ENCODE measurements around the gene TRABD2B.

The TRABD2B gene

DNA sequence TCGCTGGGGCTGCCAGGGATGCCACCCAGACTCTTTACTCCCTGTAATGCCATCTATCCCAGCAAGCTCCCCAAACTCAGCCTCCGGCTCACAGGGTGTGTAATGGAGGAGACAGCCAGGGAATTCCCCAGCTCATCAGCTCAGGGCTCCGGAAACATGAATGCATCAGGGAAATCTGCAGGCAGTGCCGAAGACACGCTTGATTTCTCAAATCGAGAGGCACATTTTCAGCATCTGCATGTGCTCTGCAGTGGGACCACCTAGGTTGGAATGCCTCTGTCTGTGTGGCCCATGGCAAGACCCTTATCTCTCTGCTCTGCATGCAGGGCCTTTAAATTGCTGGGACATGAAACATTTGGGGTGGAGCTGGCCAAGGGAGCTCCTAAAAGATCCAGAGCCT lies 170.1 kb downstream of the TRABD2B start:
- DNase-seq (ENCODE audit: low read depth in 2 of 2) = no peak

DNA sequence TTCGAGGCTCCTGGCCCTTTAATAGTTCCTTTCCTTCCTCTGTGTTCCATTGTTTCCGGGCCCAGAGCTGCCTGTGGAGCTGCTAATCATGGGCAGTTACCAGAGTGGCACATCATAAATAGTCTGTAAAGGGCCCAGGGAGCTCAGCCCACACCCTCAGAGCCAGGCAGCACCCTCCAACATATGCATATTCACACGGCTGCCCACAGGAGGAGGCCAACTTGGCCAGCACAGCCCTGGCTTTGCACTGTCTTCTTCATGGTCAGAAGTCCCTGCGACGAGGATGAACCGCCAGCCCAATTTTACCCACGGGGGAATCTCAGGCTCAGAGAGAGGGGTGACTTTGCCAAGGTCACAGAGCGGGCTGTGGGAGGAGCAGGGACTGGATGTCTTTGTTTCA lies 172.5 kb downstream of the TRABD2B start:
- DNase-seq (ENCODE audit: low read depth in 2 of 2) = no peak

DNA sequence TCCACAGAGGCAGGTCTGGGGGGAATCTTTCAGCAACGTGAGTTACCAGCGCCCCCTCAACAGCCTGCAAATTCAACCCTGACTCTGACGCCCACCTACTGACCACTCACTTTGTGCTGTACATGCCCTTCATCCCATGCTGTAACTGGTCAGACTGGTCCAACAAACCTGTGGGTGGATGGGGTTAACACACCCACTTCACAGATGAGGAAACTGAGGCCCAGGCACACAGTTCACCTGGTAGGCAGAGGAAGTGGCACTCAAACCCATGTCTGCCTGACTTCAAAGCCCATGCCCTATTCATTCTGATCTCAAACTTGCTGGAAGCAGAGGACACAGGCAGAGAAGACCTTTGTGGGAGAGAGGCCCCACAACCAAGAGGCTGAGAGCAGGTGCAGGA lies 172.9 kb downstream of the TRABD2B start:
- no peak for DNase-seq (ENCODE audit: low read depth in 2 of 2)

GRCh38 chr1:47823040-47823808 lies 174.0 kb downstream of the TRABD2B start:
- DNase-seq (ENCODE audit: low read depth in 2 of 2) = no peak

- no peak for DNase-seq (ENCODE audit: low read depth in 2 of 2)
Observed at GRCh38 chr1:47821760-47822159, 175.4 kb downstream of the TRABD2B start.

DNA sequence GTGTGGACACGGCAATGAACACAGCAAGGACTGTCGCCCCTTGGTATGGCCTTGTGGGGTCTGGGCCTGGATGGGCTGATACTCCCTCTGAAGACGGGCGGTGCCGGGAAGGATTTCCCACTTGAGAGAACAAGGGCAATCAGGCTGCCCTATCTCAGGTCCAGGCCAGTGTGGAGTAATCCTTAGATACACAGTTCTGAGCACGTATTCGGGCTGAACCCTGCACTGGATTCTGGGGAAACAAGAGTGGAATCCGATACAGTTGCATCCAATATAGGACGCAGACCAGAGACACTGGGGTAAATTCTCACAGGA lies 177.7 kb downstream of the TRABD2B start:
- no peak for DNase-seq (ENCODE audit: low read depth in 2 of 2)

DNA sequence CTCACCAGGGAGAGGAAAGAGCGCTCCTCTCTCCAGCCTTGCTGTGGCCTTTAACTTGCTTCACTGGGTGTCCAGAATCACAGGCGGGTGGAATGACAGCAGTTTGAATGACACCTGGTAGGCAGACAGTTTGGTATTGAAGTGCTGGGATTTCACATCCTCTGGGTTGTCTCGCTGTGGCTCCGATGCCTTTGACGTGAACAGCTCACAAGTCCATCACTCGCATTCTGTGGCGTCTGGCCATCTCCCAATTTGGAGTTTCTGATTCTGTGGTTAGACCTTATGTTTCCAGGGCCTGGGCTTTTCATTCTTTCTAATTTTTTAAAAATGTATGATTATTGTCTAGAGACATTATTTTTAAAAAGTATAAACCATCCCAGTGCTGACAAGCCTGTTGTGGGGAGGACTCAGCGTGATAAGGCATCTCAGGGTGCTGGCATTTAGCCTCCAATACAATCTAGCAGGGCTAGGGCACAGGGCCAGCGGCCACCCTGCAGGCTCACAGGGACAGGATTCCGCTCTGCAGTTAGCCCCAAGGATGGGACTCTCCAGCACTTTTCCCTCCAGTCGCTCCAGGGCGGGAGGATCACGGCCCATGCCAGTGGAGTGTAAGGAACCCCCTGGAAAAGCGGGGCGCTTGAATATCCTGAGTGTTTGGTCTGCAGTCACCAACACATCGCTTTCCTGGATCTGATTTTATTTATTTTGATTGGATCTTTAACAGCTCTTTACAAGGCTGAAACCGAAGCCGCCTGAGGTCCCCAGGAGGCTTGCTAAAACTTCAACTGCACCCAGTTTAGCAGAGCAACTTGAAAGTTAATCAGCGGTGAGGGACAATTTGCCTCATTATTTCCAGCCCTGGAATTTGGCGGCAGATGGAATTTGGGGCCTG lies 178.3 kb downstream of the TRABD2B start:
- DNase-seq (ENCODE audit: low read depth in 2 of 2) = no peak

GRCh38 chr1:47817861-47818260 lies 179.3 kb downstream of the TRABD2B start:
- DNase-seq (ENCODE audit: low read depth in 2 of 2) = no peak

DNA sequence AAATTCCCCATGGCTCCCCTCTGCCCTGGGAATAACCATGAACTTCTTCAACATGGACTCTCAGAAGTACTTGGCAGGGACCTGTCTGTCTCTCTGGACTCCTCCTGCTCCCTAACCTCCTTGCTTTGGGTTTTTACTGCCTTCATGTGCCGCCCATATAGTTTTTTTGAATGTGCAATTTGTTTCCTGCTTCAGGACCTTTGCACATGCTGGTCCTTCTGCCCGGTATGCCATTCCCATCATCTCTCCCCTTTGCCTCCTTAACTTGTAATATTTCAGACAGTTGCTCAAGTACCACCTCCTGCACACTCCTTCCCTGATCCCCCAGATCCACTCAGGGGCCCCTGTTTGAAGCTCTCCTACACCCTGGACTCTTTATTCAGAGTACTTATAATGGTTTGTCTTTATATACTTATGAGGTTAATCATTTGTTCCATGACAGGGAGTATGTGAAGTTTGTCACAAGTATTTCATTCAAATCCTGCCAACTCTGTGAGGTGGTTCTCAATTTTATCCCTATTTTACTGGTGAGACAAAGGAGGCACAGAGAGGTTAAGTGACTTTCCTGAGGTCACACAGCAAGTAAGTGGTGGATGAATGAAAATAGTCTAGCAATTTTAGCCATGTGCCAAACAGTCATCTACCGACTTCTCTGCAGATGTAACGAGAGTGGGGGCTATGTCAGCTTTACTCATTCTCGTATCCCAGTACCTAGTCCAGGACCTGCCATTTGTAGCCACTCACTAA lies 180.7 kb downstream of the TRABD2B start:
- DNase-seq (ENCODE audit: low read depth in 2 of 2) = no peak

DNA sequence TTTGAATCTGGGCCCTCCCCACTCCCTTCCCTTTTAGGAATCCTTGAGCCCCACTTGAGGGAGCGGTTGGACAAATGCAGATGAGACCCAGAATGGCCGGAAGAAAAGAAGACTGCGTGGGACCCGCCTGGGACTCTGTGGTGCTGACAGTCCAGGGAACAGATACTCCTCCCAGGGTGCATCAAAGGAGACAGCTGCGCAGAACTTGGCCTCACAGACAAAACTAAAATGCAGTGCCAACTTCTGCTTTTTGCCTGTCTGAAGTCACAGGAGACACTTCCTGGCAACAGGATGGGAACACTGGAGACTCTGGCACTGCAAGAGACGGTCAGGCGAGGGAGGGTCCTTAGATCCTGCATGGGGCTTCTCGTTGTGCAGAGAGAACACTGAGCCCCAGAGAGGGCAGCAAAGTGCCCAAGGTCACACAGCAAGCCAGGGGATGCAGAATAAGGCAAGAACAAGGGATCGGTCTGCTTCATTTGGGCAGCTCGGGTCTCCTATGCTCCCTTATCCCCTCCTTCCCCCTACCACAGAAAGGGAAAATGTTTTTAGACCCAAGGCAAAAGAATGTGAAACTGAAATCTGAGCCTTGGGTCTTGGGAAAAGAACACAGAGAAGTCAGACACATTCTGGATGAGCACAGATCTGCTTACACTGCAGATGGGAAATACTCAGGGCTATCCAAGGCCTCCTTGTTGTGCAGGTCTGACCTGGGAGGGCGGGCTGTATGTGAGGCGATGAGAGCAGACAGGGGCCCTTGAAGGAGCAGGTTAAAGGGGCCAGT lies 182.4 kb downstream of the TRABD2B start:
- DNase-seq (ENCODE audit: low read depth in 2 of 2) = no peak

- no peak for DNase-seq (ENCODE audit: low read depth in 2 of 2)
Observed at GRCh38 chr1:47813970-47814369, 183.2 kb downstream of the TRABD2B start.

DNA sequence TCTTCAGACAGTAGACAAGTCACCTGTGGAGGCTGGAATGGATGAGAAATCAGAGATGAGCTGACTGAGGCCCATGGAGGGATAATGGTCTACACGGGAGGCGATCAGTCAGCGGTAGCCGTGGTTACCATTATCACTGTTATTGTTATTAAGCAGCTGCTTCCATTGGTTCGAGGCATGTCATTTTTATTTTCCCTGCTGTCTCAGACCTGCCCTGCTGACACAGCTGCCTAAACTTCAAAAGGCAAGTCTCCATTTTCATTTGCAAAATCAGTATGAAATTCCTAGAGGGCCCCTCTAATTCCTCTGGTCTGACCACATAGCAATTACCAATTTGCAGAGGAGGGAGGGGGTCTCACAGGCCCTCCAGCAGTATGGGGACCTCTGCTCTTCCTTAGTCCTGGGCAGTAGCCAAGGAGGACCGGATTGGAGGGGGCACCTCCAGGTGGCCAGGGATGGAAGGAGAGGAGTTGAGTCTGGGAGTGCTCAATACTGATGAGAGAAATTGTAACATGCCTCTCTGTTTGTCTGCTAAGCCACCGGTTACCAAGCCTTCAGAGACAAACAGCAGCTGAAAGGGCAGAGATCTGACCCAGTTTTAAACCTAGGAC lies 184.2 kb downstream of the TRABD2B start:
- no peak for DNase-seq (ENCODE audit: low read depth in 2 of 2)

- no peak for DNase-seq (ENCODE audit: low read depth in 2 of 2)
Observed at GRCh38 chr1:47810964-47811682, 186.1 kb downstream of the TRABD2B start.

GRCh38 chr1:47809301-47810084 lies 187.7 kb downstream of the TRABD2B start:
- no peak for DNase-seq (ENCODE audit: low read depth in 2 of 2)

DNA sequence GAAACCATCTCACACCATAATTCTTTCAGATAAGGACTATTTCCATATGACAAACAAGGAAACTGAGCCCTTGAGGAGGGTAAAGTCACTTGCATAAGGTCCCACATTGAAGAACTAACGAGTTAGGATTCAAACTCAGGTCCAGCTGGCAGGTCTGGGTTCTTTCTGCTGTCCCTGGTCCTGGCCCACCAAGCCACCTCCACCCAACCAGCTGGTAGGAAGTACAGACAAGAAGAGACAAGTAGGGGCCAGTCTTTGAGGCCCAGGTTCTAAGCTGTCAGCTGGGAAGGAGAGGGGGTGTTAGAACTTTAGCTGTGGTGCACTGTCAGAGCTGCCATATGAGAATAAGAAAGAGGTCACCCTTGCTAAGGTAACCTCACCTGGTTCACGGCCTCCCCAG lies 188.6 kb downstream of the TRABD2B start:
- no peak for DNase-seq (ENCODE audit: low read depth in 2 of 2)

DNA sequence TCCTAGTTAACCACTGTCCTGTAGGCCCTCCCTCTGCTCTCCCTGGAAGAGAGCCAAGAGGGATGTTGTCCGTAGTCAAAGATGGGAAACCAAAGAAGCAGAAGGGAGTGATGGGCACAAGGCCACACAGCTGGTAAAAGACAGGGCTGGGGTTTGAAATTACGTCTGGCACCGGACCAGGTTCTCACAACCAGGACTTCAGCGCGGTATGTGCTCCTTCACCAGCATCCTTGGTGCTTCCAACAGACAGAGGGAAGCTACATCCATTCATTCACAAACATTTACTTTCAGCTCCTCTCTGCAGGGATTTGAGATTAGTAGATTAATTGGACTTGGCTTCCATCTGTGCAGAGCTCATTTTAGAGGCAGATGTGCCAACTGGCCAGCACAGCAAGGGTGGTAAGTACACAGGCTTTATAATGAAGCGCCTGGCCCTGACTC lies 191.2 kb downstream of the TRABD2B start:
- DNase-seq (ENCODE audit: low read depth in 2 of 2) = no peak

DNA sequence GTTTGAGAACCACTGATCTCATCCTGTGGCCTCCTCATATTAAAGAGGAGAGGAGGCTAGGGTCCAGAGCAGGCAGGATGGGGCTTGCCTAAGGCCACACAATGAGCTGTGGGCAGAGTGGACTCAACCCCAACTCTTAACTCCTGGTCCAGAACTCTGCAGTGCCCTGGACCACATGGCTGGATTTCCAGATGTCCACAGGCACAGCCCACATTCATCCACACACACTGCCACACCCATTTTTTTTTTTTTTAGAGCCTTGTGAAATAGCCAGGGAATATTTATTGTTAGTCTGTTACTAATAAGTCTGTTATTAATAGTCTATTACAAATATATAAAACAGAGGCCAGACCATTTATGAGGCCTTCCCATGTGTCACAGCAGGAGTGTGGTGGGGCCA lies 192.2 kb downstream of the TRABD2B start:
- no peak for DNase-seq (ENCODE audit: low read depth in 2 of 2)

DNA sequence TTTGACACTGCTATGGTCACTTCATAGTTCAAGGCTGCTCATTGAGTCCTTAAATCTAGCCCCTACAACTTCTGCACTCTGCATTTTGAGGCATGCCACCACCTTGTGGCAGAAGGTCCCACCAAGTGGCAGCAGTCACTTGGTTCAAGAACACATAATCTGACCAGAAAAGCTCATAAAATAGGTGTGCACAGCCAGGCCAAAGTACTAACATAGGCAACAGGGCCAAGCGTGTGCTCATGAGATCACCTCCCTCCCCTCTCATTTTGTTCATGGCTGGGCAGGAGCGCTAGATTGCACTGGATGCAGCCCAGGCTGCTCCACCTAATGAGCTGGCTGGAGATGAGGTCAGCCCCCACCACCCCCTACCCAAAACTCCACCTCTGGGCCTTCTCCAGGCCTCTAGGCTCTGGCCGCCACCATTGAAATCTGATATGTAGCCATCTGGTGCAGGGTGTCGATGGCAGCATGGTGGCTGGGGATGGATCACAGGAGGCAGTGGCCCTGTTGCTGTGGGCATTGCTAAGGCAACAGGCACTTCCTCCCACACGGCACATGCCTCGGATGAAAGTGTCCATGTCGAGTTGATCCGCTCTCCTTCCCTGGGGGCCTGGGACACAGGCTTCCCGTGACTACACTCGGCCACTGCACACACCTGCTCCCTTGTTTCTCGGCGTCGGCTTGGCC lies 193.2 kb downstream of the TRABD2B start:
- DNase-seq (ENCODE audit: low read depth in 2 of 2) = no peak

DNA sequence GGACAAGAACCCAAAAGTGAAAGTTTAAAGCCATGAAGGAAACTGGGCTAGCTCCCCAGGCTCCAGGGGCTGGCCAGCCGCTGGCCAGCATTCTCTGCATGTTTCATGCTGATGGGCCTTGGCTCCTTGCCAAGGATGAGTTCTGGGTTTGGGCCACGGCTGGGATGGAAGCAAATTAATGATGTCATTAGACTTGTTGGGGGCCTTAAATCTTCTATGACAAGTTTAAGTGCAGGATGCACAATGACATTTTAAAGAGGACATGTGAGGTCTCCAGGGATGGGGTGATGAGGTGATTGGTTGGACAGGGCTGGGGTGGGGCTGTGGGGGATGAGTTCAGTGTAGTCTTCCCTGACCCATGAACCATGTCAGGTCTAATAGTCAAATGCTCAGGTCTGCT lies 199.6 kb downstream of the TRABD2B start:
- DNase-seq (ENCODE audit: low read depth in 2 of 2) = no peak

Measured in activated CD8-positive, alpha-beta memory T cell treated with anti-CD3 and anti-CD28 coated beads for 4 hours (primary cell).